Loucy (cell line): ENCODE data around the gene CALHM6.
A peak's percentile ranks its signal among the peaks of the same experiment; 100 is the strongest.

Experiments
- H2AFZ ChIP-seq: fragments of 200-600 bp; sonication (generic); 2 replicates; pipeline ENCODE4 v1.6.0; 2016; ENCODE audit warnings: antibody characterized with exemption, mild to moderate bottlenecking, low read length, moderate library complexity
- H3F3A ChIP-seq: fragments of 200-600 bp; 2 replicates; pipeline ENCODE4 v1.6.0; 2016; ENCODE audit warnings: antibody characterized with exemption, low read depth, mild to moderate bottlenecking
- H3K27me3 ChIP-seq: fragments of 200-600 bp; sonication (generic); 2 replicates; pipeline ENCODE4 v1.6.1; 2014; ENCODE audit warnings: low read length, mild to moderate bottlenecking; ENCODE audit not compliant: insufficient read depth, poor library complexity, severe bottlenecking
- H3K36me3 ChIP-seq: fragments of 200-600 bp; sonication (generic); 2 replicates; pipeline ENCODE4 v1.6.1; 2016; ENCODE audit warnings: low read length; ENCODE audit not compliant: insufficient read depth
- H3K4me1 ChIP-seq: fragments of 200-600 bp; sonication (generic); 2 replicates; pipeline ENCODE4 v1.5.1; 2014; ENCODE audit warnings: low read length, mild to moderate bottlenecking; ENCODE audit not compliant: insufficient read depth, poor library complexity, severe bottlenecking
- H3K4me2 ChIP-seq: fragments of 200-600 bp; sonication (generic); 2 replicates; pipeline ENCODE4 v1.6.0; 2014; ENCODE audit warnings: antibody characterized with exemption, low read length, low read depth, mild to moderate bottlenecking; ENCODE audit not compliant: poor library complexity, severe bottlenecking
- H3K4me3 ChIP-seq: fragments of 200-600 bp; sonication (generic); 2 replicates; pipeline ENCODE4 v1.5.1; 2014; ENCODE audit warnings: low read length, mild to moderate bottlenecking, mixed read lengths; ENCODE audit not compliant: poor library complexity, severe bottlenecking
- H3K79me2 ChIP-seq: fragments of 200-600 bp; sonication (generic); 2 replicates; pipeline ENCODE4 v1.6.1; 2014; ENCODE audit warnings: low read length; ENCODE audit not compliant: insufficient read depth
- H3K9ac ChIP-seq: fragments of 200-600 bp; sonication (generic); 2 replicates; pipeline ENCODE4 v1.6.0; 2014; ENCODE audit warnings: mild to moderate bottlenecking, low read depth, low read length, moderate library complexity; ENCODE audit not compliant: poor library complexity, severe bottlenecking
- H3K9me2 ChIP-seq: fragments of 200-600 bp; sonication (generic); replicated peaks from 2 replicates; pipeline ENCODE4 v1.6.1; 2016; ENCODE audit warnings: low read depth, low read length, mixed read lengths
- H3K9me3 ChIP-seq: fragments of 200-600 bp; sonication (generic); 2 replicates; pipeline ENCODE4 v1.6.1; 2014; ENCODE audit warnings: mild to moderate bottlenecking, antibody characterized with exemption, low read length, low read depth; ENCODE audit not compliant: insufficient read depth
- H4K20me1 ChIP-seq: fragments of 200-600 bp; sonication (generic); 2 replicates; pipeline ENCODE4 v1.6.0; 2014; ENCODE audit warnings: antibody characterized with exemption, low read length, mild to moderate bottlenecking; ENCODE audit not compliant: insufficient read depth, poor library complexity, severe bottlenecking
- EZH2phosphoT487 ChIP-seq: fragments of 200-600 bp; IDR thresholded peaks from 2 replicates; pipeline ENCODE4 v1.6.1; 2018; ENCODE audit warnings: antibody characterized with exemption, mild to moderate bottlenecking, moderate library complexity, borderline replicate concordance
- TF ChIP-seq, protein P1 (sequence below): fragments of 200-600 bp; sonication (generic); conservative IDR thresholded peaks from 2 replicates; pipeline ENCODE4 v1.5.1; 2014; ENCODE audit warnings: mild to moderate bottlenecking, antibody characterized with exemption, low read length

Gene CALHM6

GRCh38 chr6:116445102-116445501 is 16.1 kb upstream of the CALHM6 start:
- TF ChIP-seq, protein P1, sequence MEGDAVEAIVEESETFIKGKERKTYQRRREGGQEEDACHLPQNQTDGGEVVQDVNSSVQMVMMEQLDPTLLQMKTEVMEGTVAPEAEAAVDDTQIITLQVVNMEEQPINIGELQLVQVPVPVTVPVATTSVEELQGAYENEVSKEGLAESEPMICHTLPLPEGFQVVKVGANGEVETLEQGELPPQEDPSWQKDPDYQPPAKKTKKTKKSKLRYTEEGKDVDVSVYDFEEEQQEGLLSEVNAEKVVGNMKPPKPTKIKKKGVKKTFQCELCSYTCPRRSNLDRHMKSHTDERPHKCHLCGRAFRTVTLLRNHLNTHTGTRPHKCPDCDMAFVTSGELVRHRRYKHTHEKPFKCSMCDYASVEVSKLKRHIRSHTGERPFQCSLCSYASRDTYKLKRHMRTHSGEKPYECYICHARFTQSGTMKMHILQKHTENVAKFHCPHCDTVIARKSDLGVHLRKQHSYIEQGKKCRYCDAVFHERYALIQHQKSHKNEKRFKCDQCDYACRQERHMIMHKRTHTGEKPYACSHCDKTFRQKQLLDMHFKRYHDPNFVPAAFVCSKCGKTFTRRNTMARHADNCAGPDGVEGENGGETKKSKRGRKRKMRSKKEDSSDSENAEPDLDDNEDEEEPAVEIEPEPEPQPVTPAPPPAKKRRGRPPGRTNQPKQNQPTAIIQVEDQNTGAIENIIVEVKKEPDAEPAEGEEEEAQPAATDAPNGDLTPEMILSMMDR = no peak
- no peak for TF ChIP-seq EZH2phosphoT487
- peaks cover 25% of the 10 kb centered on the region for H3K4me1 ChIP-seq
- H3K9me3 ChIP-seq = no peaks in the 10 kb centered on the region
- H3K36me3 ChIP-seq = no peaks in the 10 kb centered on the region
- no peak overlapping the region for H3K4me3 ChIP-seq
- H3K4me2 ChIP-seq = peak overlapping the region; percentile 32
- H3K9me2 ChIP-seq = no peaks in the 10 kb centered on the region
- peak overlapping the region; percentile 74; the same call in 1 of the 2 replicates for H2AFZ ChIP-seq
- no peaks in the 10 kb centered on the region for H3F3A ChIP-seq
- no peaks in the 10 kb centered on the region for H3K79me2 ChIP-seq
- no peak overlapping the region for H3K9ac ChIP-seq
- no peaks in the 10 kb centered on the region for H3K27me3 ChIP-seq
- H4K20me1 ChIP-seq = no peaks in the 10 kb centered on the region

- no peak for TF ChIP-seq EZH2phosphoT487
- TF ChIP-seq, protein P1 = no peak
- H3K9ac ChIP-seq = no peak overlapping the region
Measured at GRCh38 chr6:116446399-116446798, 14.8 kb upstream of the CALHM6 start.

DNA sequence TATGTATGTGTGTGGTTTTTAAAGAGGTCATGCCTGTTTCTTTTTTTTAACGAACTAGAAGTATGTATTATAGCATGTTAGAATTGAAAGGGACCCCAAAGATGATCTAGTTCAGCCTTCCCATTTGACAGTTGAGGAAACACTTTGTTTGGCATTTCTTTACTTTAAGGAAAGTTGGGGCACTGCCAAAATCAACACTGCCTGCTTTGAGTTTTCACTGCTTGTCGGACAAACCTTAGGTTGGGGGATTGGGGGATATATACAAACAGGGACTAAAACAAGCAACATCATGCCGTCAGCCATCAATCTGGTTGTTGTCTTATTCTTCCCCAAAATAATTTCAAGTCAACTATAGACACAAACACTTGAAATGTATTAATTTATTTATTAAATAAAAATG is 14.1 kb upstream of the CALHM6 start:
- no peaks in the 10 kb centered on the region for H3K9me3 ChIP-seq
- no peaks in the 10 kb centered on the region for H4K20me1 ChIP-seq
- H3K9me2 ChIP-seq = no peaks in the 10 kb centered on the region
- no peaks in the 10 kb centered on the region for H3K36me3 ChIP-seq
- no peak overlapping the region for H3K9ac ChIP-seq
- H3K79me2 ChIP-seq = no peaks in the 10 kb centered on the region
- H3F3A ChIP-seq = no peaks in the 10 kb centered on the region
- H3K27me3 ChIP-seq = no peaks in the 10 kb centered on the region
- peaks cover 35% of the 10 kb centered on the region for H3K4me1 ChIP-seq
- TF ChIP-seq, protein P1 = no peak
- H2AFZ ChIP-seq = no peak overlapping the region
- H3K4me2 ChIP-seq = peak overlapping the region; percentile 2
- no peak overlapping the region for H3K4me3 ChIP-seq

More at GRCh38 chr6:116446399-116446798, 14.8 kb upstream of the CALHM6 start:
- H3F3A ChIP-seq = no peaks in the 10 kb centered on the region
- no peaks in the 10 kb centered on the region for H3K27me3 ChIP-seq
- H3K9me3 ChIP-seq = no peaks in the 10 kb centered on the region
- H3K4me3 ChIP-seq = no peak overlapping the region
- H3K4me1 ChIP-seq = peaks cover 33% of the 10 kb centered on the region
- H2AFZ ChIP-seq = no peak overlapping the region
- H3K4me2 ChIP-seq = peak overlapping the region; percentile 2
- no peaks in the 10 kb centered on the region for H3K79me2 ChIP-seq
- no peaks in the 10 kb centered on the region for H3K9me2 ChIP-seq
- H3K36me3 ChIP-seq = no peaks in the 10 kb centered on the region
- no peaks in the 10 kb centered on the region for H4K20me1 ChIP-seq
